Neural cell (in vitro differentiated cells): ENCODE data around the gene IL3. TPM values are rescaled to one million over a fixed set of nuclear protein-coding genes. Genes with fewer than 3 reads are reported as not detected.
A peak's percentile ranks its signal among the peaks of the same experiment; 100 is the strongest.

Experiments
- H2AFZ ChIP-seq: fragments of 200-600, 300-800 bp; sonication (generic), shearing (Covaris generic); 2 replicates; pipeline ENCODE4 v1.6.0; 2014; ENCODE audit warnings: low read depth, mild to moderate bottlenecking, antibody characterized with exemption, low read length, moderate library complexity
- H3F3A ChIP-seq: fragments of 200-600 bp; shearing (Covaris generic); 2 replicates; pipeline ENCODE4 v1.6.1; 2016; ENCODE audit warnings: mild to moderate bottlenecking, moderate library complexity, mixed read lengths, antibody characterized with exemption, low read length; ENCODE audit not compliant: insufficient read depth, poor library complexity, severe bottlenecking
- H3K27ac ChIP-seq: fragments of 200-600, 300-800 bp; sonication (generic), shearing (Covaris generic); 2 replicates; pipeline ENCODE4 v1.5.1; 2014; ENCODE audit warnings: mild to moderate bottlenecking, low read length, moderate library complexity
- H3K27me3 ChIP-seq: fragments of 300-800, 200-600 bp; sonication (generic), shearing (Covaris generic); 2 replicates; pipeline ENCODE4 v1.6.0; 2014; ENCODE audit warnings: mild to moderate bottlenecking, low read depth, low read length, moderate library complexity; ENCODE audit not compliant: insufficient read depth
- H3K36me3 ChIP-seq: fragments of 300-800, 200-600 bp; sonication (generic), shearing (Covaris generic); 2 replicates; pipeline ENCODE4 v1.5.1; 2014; ENCODE audit warnings: mild to moderate bottlenecking, antibody characterized with exemption, low read length, moderate library complexity; ENCODE audit not compliant: insufficient read depth
- H3K4me2 ChIP-seq: fragments of 300-800, 200-600 bp; sonication (generic), shearing (Covaris generic); 2 replicates; pipeline ENCODE4 v1.6.0; 2014; ENCODE audit warnings: mild to moderate bottlenecking, low read length
- H3K4me3 ChIP-seq: fragments of 300-800, 200-600 bp; sonication (generic), shearing (Covaris generic); 2 replicates; pipeline ENCODE4 v1.5.1; 2014; ENCODE audit warnings: mild to moderate bottlenecking, low read length, moderate library complexity
- H3K79me2 ChIP-seq: fragments of 200-600 bp; shearing (Covaris generic); replicated peaks from 2 replicates; pipeline ENCODE4 v1.6.0; 2014; ENCODE audit warnings: mild to moderate bottlenecking, low read length, moderate library complexity; ENCODE audit not compliant: insufficient read depth
- H3K9ac ChIP-seq: fragments of 300-800, 200-600 bp; sonication (generic), shearing (Covaris generic); 2 replicates; pipeline ENCODE4 v1.6.1; 2016; ENCODE audit warnings: mild to moderate bottlenecking, low read length, mixed read lengths
- H3K9me2 ChIP-seq: fragments of 200-600 bp; shearing (Covaris generic); 2 replicates; pipeline ENCODE4 v1.6.1; 2016; ENCODE audit warnings: mild to moderate bottlenecking, low read length, mixed read lengths; ENCODE audit not compliant: insufficient read depth
- H3K9me3 ChIP-seq: fragments of 200-600, 300-800 bp; sonication (generic), shearing (Covaris generic); 2 replicates; pipeline ENCODE4 v1.6.1; 2016; ENCODE audit warnings: mild to moderate bottlenecking, mixed run types, low read length, moderate library complexity, mixed read lengths
- H4K20me1 ChIP-seq: fragments of 200-600 bp; shearing (Covaris generic); 2 replicates; pipeline ENCODE4 v1.6.1; 2016; ENCODE audit warnings: mild to moderate bottlenecking, mixed run types; ENCODE audit not compliant: insufficient read depth
- CTCF ChIP-seq: fragments of 450-650 bp; IDR thresholded peaks from 2 replicates; pipeline ENCODE4 v1.5.1; 2014; ENCODE audit warnings: antibody characterized with exemption, mild to moderate bottlenecking, moderate library complexity; ENCODE audit not compliant: poor library complexity, severe bottlenecking
- EP300 ChIP-seq: fragments of 450-650 bp; conservative IDR thresholded peaks from 2 replicates; pipeline ENCODE4 v1.6.1; 2014; ENCODE audit warnings: antibody characterized with exemption, mild to moderate bottlenecking, moderate library complexity; ENCODE audit not compliant: poor library complexity, severe bottlenecking
- EZH2 ChIP-seq: fragments of 200-600, 300-800 bp; shearing (Covaris generic), sonication (generic); IDR thresholded peaks from 2 replicates; pipeline ENCODE4 v1.6.1; 2014; ENCODE audit warnings: antibody characterized with exemption, low read length, borderline replicate concordance, mild to moderate bottlenecking; ENCODE audit not compliant: insufficient read depth, poor library complexity, severe bottlenecking
- MXI1 ChIP-seq: fragments of 450-650 bp; conservative IDR thresholded peaks from 2 replicates; pipeline ENCODE4 v1.6.1; 2014; ENCODE audit warnings: antibody characterized with exemption, mild to moderate bottlenecking; ENCODE audit not compliant: poor library complexity, severe bottlenecking
- POLR2AphosphoS5 ChIP-seq: IDR thresholded peaks from 2 replicates; pipeline ENCODE4 v1.6.1; 2012
- RAD21 ChIP-seq: fragments of 450-650 bp; conservative IDR thresholded peaks from 2 replicates; pipeline ENCODE4 v1.6.1; 2014; ENCODE audit warnings: antibody characterized with exemption, mild to moderate bottlenecking, moderate library complexity
- REST ChIP-seq: IDR thresholded peaks from 2 replicates; pipeline ENCODE4 v1.6.1; 2012; ENCODE audit warnings: borderline replicate concordance
- SMC3 ChIP-seq: fragments of 450-650 bp; conservative IDR thresholded peaks from 2 replicates; pipeline ENCODE4 v1.6.1; 2014; ENCODE audit warnings: antibody characterized with exemption, mild to moderate bottlenecking, moderate library complexity; ENCODE audit not compliant: poor library complexity
- TAF1 ChIP-seq: IDR thresholded peaks from 2 replicates; pipeline ENCODE4 v1.6.1; 2012; ENCODE audit warnings: low read depth
- polyA plus RNA-seq: library from polyadenylated mRNA; depleted of rRNA; stranded (reverse); fragments of >200 nt; gene quantifications from 2 replicates; pipeline ENCODE4 v1.2.3, GENCODE V29; 2014

Gene IL3
- polyA plus RNA-seq, 1 donor from 2014 or later, result not detected

GRCh38 chr5:132065951-132066701 is 5.7 kb downstream of the IL3 start:
- Histone ChIP-seq H3K4me2 (no peak overlapping the region), H3F3A (no peaks in the 10 kb centered on the region), H3K36me3 (no peaks in the 10 kb centered on the region), H2AFZ (peak overlapping the region; percentile 19), H4K20me1 (no peaks in the 10 kb centered on the region), H3K9me3 (no peaks in the 10 kb centered on the region), H3K27ac (no peak overlapping the region), H3K79me2 (no peaks in the 10 kb centered on the region), H3K9me2 (no peaks in the 10 kb centered on the region), H3K27me3 (no peaks in the 10 kb centered on the region), H3K9ac (no peak overlapping the region), H3K4me3 (no peak overlapping the region)
- no peak for TF ChIP-seq CTCF
- TF ChIP-seq POLR2AphosphoS5, result no peak
- no peak for TF ChIP-seq MXI1
- TF ChIP-seq EP300, result no peak
- no peak for TF ChIP-seq RAD21
- TF ChIP-seq REST, result no peak
- no peak for TF ChIP-seq SMC3
- TF ChIP-seq TAF1, result no peak
- TF ChIP-seq EZH2, result no peak

GRCh38 chr5:132066871-132067270 is 6.4 kb downstream of the IL3 start:
- Histone ChIP-seq H4K20me1 (no peaks in the 10 kb centered on the region), H3K36me3 (no peaks in the 10 kb centered on the region), H3K27ac (no peak overlapping the region), H3K27me3 (no peaks in the 10 kb centered on the region), H3K9me3 (no peaks in the 10 kb centered on the region), H3K4me3 (no peak overlapping the region), H3K9ac (no peak overlapping the region), H3K4me2 (no peak overlapping the region), H2AFZ (no peak overlapping the region), H3K79me2 (no peaks in the 10 kb centered on the region), H3K9me2 (no peaks in the 10 kb centered on the region), H3F3A (no peaks in the 10 kb centered on the region)
- TF ChIP-seq RAD21, result no peak
- TF ChIP-seq EZH2, result no peak
- no peak for TF ChIP-seq POLR2AphosphoS5
- no peak for TF ChIP-seq EP300
- TF ChIP-seq CTCF, result no peak
- no peak for TF ChIP-seq TAF1
- TF ChIP-seq SMC3, result no peak
- TF ChIP-seq REST, result no peak
- TF ChIP-seq MXI1, result no peak
